ENCODE results near the gene TAGLN2.
A peak's percentile ranks its signal among the peaks of the same experiment; 100 is the strongest.

The TAGLN2 gene

GRCh38 chr1:159932296-159933285 is 7.3 kb upstream of the TAGLN2 start:
- in situ Hi-C loops (cut with MboI; ENCODE audit: low pct_unique_long_range_greater_than_20kb, low sequenced_read_pairs, unreplicated experiment) = no loop called here
- TF ChIP-seq CTCF (IDR thresholded peaks at IDR 0.05; ENCODE audit: extremely low read depth, insufficient read depth, missing control alignments) = no peak
- peak; percentile 53 for DNase-seq (ENCODE audit: low spot score)

- no peak for DNase-seq (ENCODE audit: low spot score)
- in situ Hi-C loops (cut with MboI; ENCODE audit: low pct_unique_long_range_greater_than_20kb, low sequenced_read_pairs, unreplicated experiment) = no loop called here
- TF ChIP-seq CTCF (IDR thresholded peaks at IDR 0.05; ENCODE audit: extremely low read depth, insufficient read depth, missing control alignments) = no peak
Measured at GRCh38 chr1:159931795-159932173, 6.5 kb upstream of the TAGLN2 start.

GRCh38 chr1:159931101-159931794 is 5.9 kb upstream of the TAGLN2 start:
- in situ Hi-C loops (cut with MboI; ENCODE audit: low pct_unique_long_range_greater_than_20kb, low sequenced_read_pairs, unreplicated experiment) = no loop called here
- no peak for TF ChIP-seq CTCF (IDR thresholded peaks at IDR 0.05; ENCODE audit: extremely low read depth, insufficient read depth, missing control alignments)
- no peak for DNase-seq (ENCODE audit: low spot score)

GRCh38 chr1:159930634-159931033 is 5.3 kb upstream of the TAGLN2 start:
- in situ Hi-C loops (cut with MboI; ENCODE audit: low pct_unique_long_range_greater_than_20kb, low sequenced_read_pairs, unreplicated experiment) = no loop called here
- DNase-seq (ENCODE audit: low spot score) = no peak
- TF ChIP-seq CTCF (IDR thresholded peaks at IDR 0.05; ENCODE audit: extremely low read depth, insufficient read depth, missing control alignments) = no peak

GRCh38 chr1:159930216-159930615 is 4.9 kb upstream of the TAGLN2 start:
- TF ChIP-seq CTCF (IDR thresholded peaks at IDR 0.05; ENCODE audit: extremely low read depth, insufficient read depth, missing control alignments) = no peak
- in situ Hi-C loops (cut with MboI; ENCODE audit: low pct_unique_long_range_greater_than_20kb, low sequenced_read_pairs, unreplicated experiment) = no loop called here
- DNase-seq (ENCODE audit: low spot score) = no peak

- no peak for TF ChIP-seq CTCF (IDR thresholded peaks at IDR 0.05; ENCODE audit: extremely low read depth, insufficient read depth, missing control alignments)
- DNase-seq (ENCODE audit: low spot score) = no peak
- in situ Hi-C loops (cut with MboI; ENCODE audit: low pct_unique_long_range_greater_than_20kb, low sequenced_read_pairs, unreplicated experiment) = no loop called here
Measured at GRCh38 chr1:159929155-159930051, 4.1 kb upstream of the TAGLN2 start.

Measured in GM13977 (cell line).